Measurements from ENCODE around the gene SLC27A4. TPM values are rescaled to one million over a fixed set of nuclear protein-coding genes. Genes with fewer than 3 reads are reported as not detected.

The SLC27A4 gene
- total RNA-seq, 2 donors from 2014 or later: 15.0 to 17.1 TPM

GRCh38 chr9:128296340-128297220, 43.7 kb upstream of the SLC27A4 start:
- Histone ChIP-seq H3K27ac (peak overlapping the region in 1 of 4 donors; percentile 84), H3K27me3 (no peaks in the 10 kb centered on the region), H3K4me1 (peaks cover 7% of the 10 kb centered on the region), H3K36me3 (replicated peaks in 1 of 2; ENCODE audit: insufficient read depth in 1 of 2, low read depth in 2 of 2) (no peaks in the 10 kb centered on the region), H3K9me3 (no peaks in the 10 kb centered on the region), H3K4me3 (no peak overlapping the region)
- intact Hi-C loops (cut with DNase I): no loop called here
- ATAC-seq (no peak), DNase-seq (no peak)
- TF ChIP-seq CTCF (IDR thresholded peaks at IDR 0.05) (no peak), POLR2A (IDR thresholded peaks at IDR 0.05) (no peak)
- WGBS, 2 donors: 81 to 86% methylated on average over 14 to 16 of the region's 16 CpGs

- TF ChIP-seq POLR2A (IDR thresholded peaks at IDR 0.05) (no peak), CTCF (IDR thresholded peaks at IDR 0.05) (no peak)
- no peak overlapping the region for H3K27ac ChIP-seq
- no peak for ATAC-seq
- no peaks in the 10 kb centered on the region for H3K9me3 ChIP-seq
- H3K36me3 ChIP-seq (replicated peaks in 1 of 2; ENCODE audit: insufficient read depth in 1 of 2, low read depth in 2 of 2): no peaks in the 10 kb centered on the region
- intact Hi-C loops (cut with DNase I): no loop called here
- WGBS, 2 donors: 94 to 100% methylated on average over 2 of the region's 2 CpGs
- no peaks in the 10 kb centered on the region for H3K27me3 ChIP-seq
- no peak for DNase-seq
- H3K4me3 ChIP-seq: no peak overlapping the region
- peaks cover 7% of the 10 kb centered on the region for H3K4me1 ChIP-seq
These were observed 43.0 kb upstream of the SLC27A4 start for GRCh38 chr9:128297221-128297773.

- TF ChIP-seq POLR2A (IDR thresholded peaks at IDR 0.05): no peak
- TF ChIP-seq CTCF (IDR thresholded peaks at IDR 0.05): no peak
- H3K4me1 ChIP-seq: peaks cover 7% of the 10 kb centered on the region
- no peaks in the 10 kb centered on the region for H3K9me3 ChIP-seq
- no peaks in the 10 kb centered on the region for H3K36me3 ChIP-seq (replicated peaks in 1 of 2; ENCODE audit: insufficient read depth in 1 of 2, low read depth in 2 of 2)
- WGBS, 2 donors: 70 to 78% methylated on average over 17 to 20 of the region's 20 CpGs
- no peak for DNase-seq
- intact Hi-C loops (cut with DNase I): no loop called here
- no peak overlapping the region for H3K27ac ChIP-seq
- H3K27me3 ChIP-seq: no peaks in the 10 kb centered on the region
- H3K4me3 ChIP-seq: no peak overlapping the region
- no peak for ATAC-seq
These were observed 41.5 kb upstream of the SLC27A4 start for GRCh38 chr9:128298535-128299482.

- DNase-seq (no peak), ATAC-seq (no peak)
- no peaks in the 10 kb centered on the region for H3K36me3 ChIP-seq (replicated peaks in 1 of 2; ENCODE audit: insufficient read depth in 1 of 2, low read depth in 2 of 2)
- no peaks in the 10 kb centered on the region for H3K27me3 ChIP-seq
- intact Hi-C loops (cut with DNase I): no loop called here
- H3K9me3 ChIP-seq: no peaks in the 10 kb centered on the region
- TF ChIP-seq POLR2A (IDR thresholded peaks at IDR 0.05) (no peak), CTCF (IDR thresholded peaks at IDR 0.05) (no peak)
- no peak overlapping the region for H3K27ac ChIP-seq
- WGBS, 2 donors: 72 to 79% methylated on average over 9 of the region's 9 CpGs
- H3K4me1 ChIP-seq: no peaks in the 10 kb centered on the region
- no peak overlapping the region for H3K4me3 ChIP-seq
These were observed 36.0 kb upstream of the SLC27A4 start for GRCh38 chr9:128304136-128304970.
